ENCODE data around the gene SLC22A12.

SLC22A12 gene

GRCh38 chr11:64628596-64628995 is 37.6 kb downstream of the SLC22A12 start:
- H3K4me1 ChIP-seq (ENCODE audit: insufficient read depth, low read length, poor library complexity, severe bottlenecking), result peaks cover 10% of the 10 kb centered on the region
- TF ChIP-seq EZH2phosphoT487 (IDR thresholded peaks at IDR 0.05; ENCODE audit: borderline replicate concordance) (no peak), CTCF (conservative IDR thresholded peaks at IDR 0.05; ENCODE audit: low read length) (no peak)
- no peak overlapping the region for H3K4me3 ChIP-seq (ENCODE audit: low read length, poor library complexity, severe bottlenecking)

DNA sequence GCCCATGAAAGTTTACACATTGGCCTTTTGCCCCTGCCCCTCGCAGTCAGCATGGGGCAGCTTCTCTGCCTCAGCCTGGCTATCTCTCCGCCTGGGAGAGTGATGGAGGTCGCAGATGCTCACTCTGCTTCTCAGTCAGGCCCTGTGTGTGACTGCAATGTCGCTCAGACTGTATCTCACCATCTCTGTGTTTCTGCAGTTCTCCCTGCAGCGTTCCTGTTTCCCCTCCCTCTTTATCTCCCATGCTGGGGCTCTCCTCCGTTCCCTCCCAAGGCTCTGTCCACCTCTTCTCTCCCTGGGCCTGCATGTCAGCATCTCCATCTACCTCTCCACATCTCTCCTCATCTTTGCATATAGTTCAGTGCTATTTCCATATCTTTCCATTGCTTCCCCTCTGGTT is 38.1 kb downstream of the SLC22A12 start:
- Histone ChIP-seq H3F3A (ENCODE audit: low read depth) (no peaks in the 10 kb centered on the region), H3K9me2 (replicated peaks; ENCODE audit: low read depth, low read length) (no peaks in the 10 kb centered on the region)

More at GRCh38 chr11:64628596-64628995, 37.6 kb downstream of the SLC22A12 start:
- no peaks in the 10 kb centered on the region for H4K20me1 ChIP-seq (ENCODE audit: insufficient read depth, low read length, poor library complexity, severe bottlenecking)
- peaks cover 28% of the 10 kb centered on the region; the same call in 1 of the 2 replicates for H3K79me2 ChIP-seq (ENCODE audit: insufficient read depth, low read length)
- peaks cover 94% of the 10 kb centered on the region; the same call in 1 of the 2 replicates for H3K36me3 ChIP-seq (ENCODE audit: insufficient read depth, low read length)
- H3K9me2 ChIP-seq (replicated peaks; ENCODE audit: low read depth, low read length), result no peaks in the 10 kb centered on the region
- H3K9ac ChIP-seq (ENCODE audit: low read depth, low read length, poor library complexity, severe bottlenecking), result no peak overlapping the region
- H3F3A ChIP-seq (ENCODE audit: low read depth), result no peaks in the 10 kb centered on the region
- H3K27me3 ChIP-seq (ENCODE audit: insufficient read depth, low read length, poor library complexity, severe bottlenecking), result no peaks in the 10 kb centered on the region
- no peaks in the 10 kb centered on the region for H3K9me3 ChIP-seq (ENCODE audit: insufficient read depth, low read depth, low read length)
- no peak overlapping the region for H2AFZ ChIP-seq (ENCODE audit: low read length)
- no peak overlapping the region for H3K4me2 ChIP-seq (ENCODE audit: low read depth, low read length, poor library complexity, severe bottlenecking)

GRCh38 chr11:64629796-64630562 is 39.0 kb downstream of the SLC22A12 start:
- no peak overlapping the region for H3K9ac ChIP-seq (ENCODE audit: low read depth, low read length, poor library complexity, severe bottlenecking)
- peaks cover 21% of the 10 kb centered on the region for H3K4me1 ChIP-seq (ENCODE audit: insufficient read depth, low read length, poor library complexity, severe bottlenecking)
- H3K36me3 ChIP-seq (ENCODE audit: insufficient read depth, low read length), result peaks cover 95% of the 10 kb centered on the region; the same call in 1 of the 2 replicates
- no peaks in the 10 kb centered on the region for H3K9me2 ChIP-seq (replicated peaks; ENCODE audit: low read depth, low read length)
- H3K9me3 ChIP-seq (ENCODE audit: insufficient read depth, low read depth, low read length), result no peaks in the 10 kb centered on the region
- H3K4me3 ChIP-seq (ENCODE audit: low read length, poor library complexity, severe bottlenecking), result no peak overlapping the region
- no peak overlapping the region for H3K4me2 ChIP-seq (ENCODE audit: low read depth, low read length, poor library complexity, severe bottlenecking)
- H2AFZ ChIP-seq (ENCODE audit: low read length), result no peak overlapping the region
- H4K20me1 ChIP-seq (ENCODE audit: insufficient read depth, low read length, poor library complexity, severe bottlenecking), result peaks cover 11% of the 10 kb centered on the region
- H3K79me2 ChIP-seq (ENCODE audit: insufficient read depth, low read length), result peaks cover 33% of the 10 kb centered on the region
- no peaks in the 10 kb centered on the region for H3K27me3 ChIP-seq (ENCODE audit: insufficient read depth, low read length, poor library complexity, severe bottlenecking)
- TF ChIP-seq EZH2phosphoT487 (IDR thresholded peaks at IDR 0.05; ENCODE audit: borderline replicate concordance) (no peak), CTCF (conservative IDR thresholded peaks at IDR 0.05; ENCODE audit: low read length) (peak; percentile 19; the same call in 1 of the 2 replicates)
- H3F3A ChIP-seq (ENCODE audit: low read depth), result no peaks in the 10 kb centered on the region

More for the DNA sequence above, 38.1 kb downstream of the SLC22A12 start:
- H3K9me3 ChIP-seq (ENCODE audit: insufficient read depth, low read depth, low read length), result no peaks in the 10 kb centered on the region
- peaks cover 95% of the 10 kb centered on the region; the same call in 1 of the 2 replicates for H3K36me3 ChIP-seq (ENCODE audit: insufficient read depth, low read length)
- H3K4me2 ChIP-seq (ENCODE audit: low read depth, low read length, poor library complexity, severe bottlenecking), result no peak overlapping the region
- no peaks in the 10 kb centered on the region for H3K27me3 ChIP-seq (ENCODE audit: insufficient read depth, low read length, poor library complexity, severe bottlenecking)
- H2AFZ ChIP-seq (ENCODE audit: low read length), result no peak overlapping the region
- H3K4me3 ChIP-seq (ENCODE audit: low read length, poor library complexity, severe bottlenecking), result no peak overlapping the region
- H3K79me2 ChIP-seq (ENCODE audit: insufficient read depth, low read length), result peaks cover 31% of the 10 kb centered on the region
- H3K9ac ChIP-seq (ENCODE audit: low read depth, low read length, poor library complexity, severe bottlenecking), result no peak overlapping the region
- peaks cover 5% of the 10 kb centered on the region for H4K20me1 ChIP-seq (ENCODE audit: insufficient read depth, low read length, poor library complexity, severe bottlenecking)
- TF ChIP-seq EZH2phosphoT487 (IDR thresholded peaks at IDR 0.05; ENCODE audit: borderline replicate concordance) (no peak), CTCF (conservative IDR thresholded peaks at IDR 0.05; ENCODE audit: low read length) (no peak)
- peaks cover 15% of the 10 kb centered on the region for H3K4me1 ChIP-seq (ENCODE audit: insufficient read depth, low read length, poor library complexity, severe bottlenecking)

Data from Loucy (cell line).